Renal pelvis (tissue), 4 donors: ENCODE measurements around the gene DVL3. TPM values are rescaled to one million over a fixed set of nuclear protein-coding genes. Genes with fewer than 3 reads are reported as not detected.

ENCODE experiments used
- DNase-seq: peaks from one replicate; pipeline ENCODE4 v3.0.0-alpha.2; 2013
- polyA plus RNA-seq, 3 donors: library from polyadenylated mRNA; unstranded; fragments of 120-200 nt; gene quantifications; one replicate each; pipeline ENCODE4 v1.2.1, GENCODE V29; 2013; ENCODE audit not compliant: insufficient read length in 3 of 3

DVL3 gene
- polyA plus RNA-seq, 3 donors = 81.8 to 97.5 (median 82.1) TPM

DNA sequence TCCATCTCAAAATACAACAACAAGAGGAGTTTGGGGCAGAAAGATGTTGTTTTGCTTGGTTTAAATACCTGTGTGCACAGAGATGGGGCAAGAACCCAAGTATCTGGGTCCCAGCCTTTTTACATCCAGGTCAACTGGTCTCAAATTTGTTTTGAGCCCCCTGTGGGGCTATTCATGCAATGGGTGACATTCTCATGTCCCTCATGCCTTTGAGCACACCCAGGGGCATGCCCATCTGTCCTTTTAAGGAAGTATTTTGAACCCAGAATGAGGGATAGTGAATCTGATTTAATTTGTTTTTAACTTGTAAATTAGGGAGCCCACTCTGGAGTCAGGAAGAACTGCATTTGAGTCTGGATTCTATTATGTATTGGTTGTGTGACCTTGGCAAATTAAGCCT, 45.6 kb downstream of the DVL3 start:
- DNase-seq = no peak

GRCh38 chr3:184203526-184203925, 48.3 kb downstream of the DVL3 start:
- DNase-seq = no peak

DNA sequence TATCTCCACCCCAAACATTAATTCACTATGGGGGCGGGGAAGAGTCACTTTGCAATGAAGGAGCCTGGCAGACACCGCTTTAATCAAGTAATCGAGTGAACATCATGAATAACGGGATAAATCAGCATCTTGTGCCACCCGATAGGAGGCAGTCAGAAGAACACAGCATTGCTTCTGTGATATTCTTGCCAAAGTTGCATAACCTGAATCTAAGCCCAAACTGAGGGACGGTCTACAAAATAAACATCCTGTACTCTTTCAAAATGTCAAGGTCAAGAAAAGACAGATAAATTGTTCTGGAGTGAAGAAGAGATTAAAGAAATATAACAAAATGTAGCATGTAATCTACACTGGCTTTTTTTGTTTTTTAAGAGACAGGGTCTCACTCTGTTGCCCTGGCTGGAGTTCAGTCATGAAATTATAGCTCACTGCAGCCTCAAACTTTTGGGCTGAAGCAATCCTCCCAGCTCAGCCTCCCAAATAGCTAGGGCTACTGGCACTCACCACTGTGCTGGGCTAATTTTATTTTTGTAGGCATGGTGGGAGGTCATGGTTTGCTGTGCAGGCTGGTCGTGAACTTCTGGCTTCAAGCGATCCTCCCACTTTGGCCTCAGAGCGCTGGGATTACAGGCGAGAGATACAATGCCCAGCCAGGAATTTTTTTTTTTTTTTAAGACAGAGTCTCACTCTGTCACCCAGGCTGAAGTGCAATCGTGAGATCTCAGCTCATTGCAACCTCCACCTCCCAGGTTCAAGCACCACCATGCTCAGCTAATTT, 54.2 kb downstream of the DVL3 start:
- no peak for DNase-seq

GRCh38 chr3:184211297-184211696, 56.1 kb downstream of the DVL3 start:
- DNase-seq = no peak

- DNase-seq = no peak
Measured at GRCh38 chr3:184211718-184212117, 56.5 kb downstream of the DVL3 start.

- no peak for DNase-seq
Measured at GRCh38 chr3:184218814-184219213, 63.6 kb downstream of the DVL3 start.

DNA sequence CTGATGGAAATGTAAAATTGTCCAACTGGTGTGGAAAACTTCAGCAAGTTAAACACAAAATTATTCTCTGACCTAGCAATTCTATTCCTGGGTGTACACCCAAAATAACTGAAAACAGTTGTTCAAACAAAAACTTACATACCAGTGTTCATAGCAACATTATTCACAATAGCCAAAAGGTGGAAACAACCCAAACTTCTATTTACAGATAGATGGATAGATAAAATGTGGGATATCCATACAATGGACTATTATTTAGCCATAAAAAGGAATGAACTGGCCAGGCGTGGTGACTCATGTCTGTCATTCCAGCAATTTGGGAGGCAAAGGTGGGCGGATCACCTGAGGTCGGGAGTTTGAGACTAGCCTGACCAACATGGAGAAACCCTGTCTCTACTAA, 67.3 kb downstream of the DVL3 start:
- no peak for DNase-seq

Other genes with a start within 250 kb of the DVL3 start
- gene ABCC5, start 137.5 kb upstream of the DVL3 start, polyA plus RNA-seq = 10 to 100 TPM; 51.8 to 79.4 (median 62.3) TPM
- not detected for gene HTR3D, start 123.6 kb upstream of the DVL3 start, polyA plus RNA-seq
- gene HTR3C, start 102.3 kb upstream of the DVL3 start, polyA plus RNA-seq = not detected
- under 1 TPM in 1 of 3 donors, not detected in 2; 0.07 TPM for gene HTR3E, start 58.3 kb upstream of the DVL3 start, polyA plus RNA-seq
- 10 to 100 TPM; 49.2 to 55.3 (median 55.3) TPM for gene EIF2B5, start 20.0 kb upstream of the DVL3 start, polyA plus RNA-seq
- 100 to 1,000 TPM; 331 to 367 (median 357) TPM for gene AP2M1, start 19.5 kb downstream of the DVL3 start, polyA plus RNA-seq
- gene ABCF3, start 30.8 kb downstream of the DVL3 start, polyA plus RNA-seq = 10 to 100 TPM; 65.0 to 73.6 (median 69.7) TPM
- 1 to 10 TPM; 2.1 to 3.1 (median 2.5) TPM for gene VWA5B2, start 74.2 kb downstream of the DVL3 start, polyA plus RNA-seq
- 10 to 100 TPM; 38.7 to 41.7 (median 40.6) TPM for gene ALG3, start 93.6 kb downstream of the DVL3 start, polyA plus RNA-seq
- gene EEF1AKMT4, start 94.3 kb downstream of the DVL3 start, polyA plus RNA-seq = 1 to 10 TPM; 3.1 to 3.3 (median 3.2) TPM
- under 1 TPM in 1 of 3 donors, not detected in 2; 0.19 TPM for gene CAMK2N2, start 106.2 kb downstream of the DVL3 start, polyA plus RNA-seq
- gene ECE2, start 120.6 kb downstream of the DVL3 start, polyA plus RNA-seq = under 1 TPM in 2 of 3 donors, not detected in 1; 0.04 to 0.10 TPM
- gene PSMD2, start 143.9 kb downstream of the DVL3 start, polyA plus RNA-seq = 100 to 1,000 TPM; 214 to 250 (median 245) TPM
- 100 to 1,000 TPM; 190 to 251 (median 207) TPM for gene EIF4G1, start 159.2 kb downstream of the DVL3 start, polyA plus RNA-seq
- gene FAM131A, start 182.2 kb downstream of the DVL3 start, polyA plus RNA-seq = 10 to 100 TPM; 11.2 to 14.3 (median 13.7) TPM
- 10 to 100 TPM; 11.7 to 18.4 (median 17.7) TPM for gene CLCN2, start 206.2 kb downstream of the DVL3 start, polyA plus RNA-seq
- 100 to 1,000 TPM in 2 of 3 donors, 10 to 100 TPM in 1; 85.3 to 110 (median 106) TPM for gene POLR2H, start 206.3 kb downstream of the DVL3 start, polyA plus RNA-seq
- gene THPO, start 222.8 kb downstream of the DVL3 start, polyA plus RNA-seq = 1 to 10 TPM; 2.1 to 2.7 (median 2.5) TPM
- 10 to 100 TPM; 12.5 to 20.4 (median 16.1) TPM for gene CHRD, start 224.7 kb downstream of the DVL3 start, polyA plus RNA-seq